ENCODE results near the gene PDCD6IP. TPM values are rescaled to one million over a fixed set of nuclear protein-coding genes. Genes with fewer than 3 reads are reported as not detected.

PDCD6IP gene
- total RNA-seq, 4 donors from 2014 or later: 177 to 319 (median 203) TPM

DNA sequence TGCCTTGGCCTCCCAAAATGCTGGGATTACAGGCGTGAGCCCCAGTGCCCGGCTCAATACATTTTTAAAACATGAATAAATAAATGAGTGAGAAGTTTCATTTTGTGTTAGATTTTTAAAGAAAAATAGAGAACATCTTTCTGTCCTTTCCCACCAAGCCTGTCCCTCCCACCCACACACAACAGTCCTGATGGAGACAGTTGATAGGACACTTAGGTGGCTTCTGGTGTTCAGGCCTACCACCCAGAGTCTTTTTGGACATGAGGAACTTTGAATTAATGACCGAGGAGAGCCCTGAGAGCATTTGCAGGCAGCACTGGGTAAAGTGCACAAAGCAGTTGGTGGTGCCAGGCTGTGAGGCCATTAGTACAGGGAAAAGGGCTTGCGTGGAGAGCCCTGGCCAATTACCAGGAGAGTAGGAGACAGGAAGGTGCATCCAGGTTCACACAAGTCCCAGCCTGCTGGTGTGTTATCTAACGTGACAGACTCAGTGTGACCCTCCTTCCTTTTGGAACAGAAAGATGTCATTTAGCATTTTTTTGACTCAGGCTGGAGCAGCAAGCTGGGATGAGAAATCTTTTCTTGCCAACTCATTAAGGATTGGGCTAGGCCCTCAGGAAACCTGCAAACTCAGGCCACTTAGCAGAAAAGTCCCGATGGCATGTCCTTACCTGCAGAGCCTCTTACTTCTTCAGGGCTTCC, 103.6 kb downstream of the PDCD6IP start:
- TF ChIP-seq, protein P1, sequence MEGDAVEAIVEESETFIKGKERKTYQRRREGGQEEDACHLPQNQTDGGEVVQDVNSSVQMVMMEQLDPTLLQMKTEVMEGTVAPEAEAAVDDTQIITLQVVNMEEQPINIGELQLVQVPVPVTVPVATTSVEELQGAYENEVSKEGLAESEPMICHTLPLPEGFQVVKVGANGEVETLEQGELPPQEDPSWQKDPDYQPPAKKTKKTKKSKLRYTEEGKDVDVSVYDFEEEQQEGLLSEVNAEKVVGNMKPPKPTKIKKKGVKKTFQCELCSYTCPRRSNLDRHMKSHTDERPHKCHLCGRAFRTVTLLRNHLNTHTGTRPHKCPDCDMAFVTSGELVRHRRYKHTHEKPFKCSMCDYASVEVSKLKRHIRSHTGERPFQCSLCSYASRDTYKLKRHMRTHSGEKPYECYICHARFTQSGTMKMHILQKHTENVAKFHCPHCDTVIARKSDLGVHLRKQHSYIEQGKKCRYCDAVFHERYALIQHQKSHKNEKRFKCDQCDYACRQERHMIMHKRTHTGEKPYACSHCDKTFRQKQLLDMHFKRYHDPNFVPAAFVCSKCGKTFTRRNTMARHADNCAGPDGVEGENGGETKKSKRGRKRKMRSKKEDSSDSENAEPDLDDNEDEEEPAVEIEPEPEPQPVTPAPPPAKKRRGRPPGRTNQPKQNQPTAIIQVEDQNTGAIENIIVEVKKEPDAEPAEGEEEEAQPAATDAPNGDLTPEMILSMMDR (IDR thresholded peaks at IDR 0.05; ENCODE audit: low read depth): no peak

DNA sequence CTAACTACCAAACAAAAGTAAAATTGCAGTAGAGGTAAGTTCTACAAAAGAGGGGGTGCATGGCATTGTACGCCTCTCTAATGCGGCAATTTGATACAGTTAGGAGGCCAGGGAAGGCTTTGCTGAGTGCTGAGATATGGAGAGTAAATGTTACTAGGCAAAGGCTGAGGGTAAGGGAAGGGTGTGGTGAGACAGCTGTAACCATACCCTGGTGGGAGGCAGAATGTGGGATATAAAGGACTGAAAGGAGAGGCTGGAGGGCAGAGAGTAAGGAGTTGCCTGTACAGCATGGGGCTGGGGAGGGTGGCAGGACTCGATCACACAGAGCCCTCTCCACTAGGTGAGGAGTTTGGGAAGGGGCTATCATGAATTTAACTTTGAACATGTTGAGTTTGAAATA, 106.3 kb downstream of the PDCD6IP start:
- TF ChIP-seq, protein P1 (IDR thresholded peaks at IDR 0.05; ENCODE audit: low read depth): no peak

DNA sequence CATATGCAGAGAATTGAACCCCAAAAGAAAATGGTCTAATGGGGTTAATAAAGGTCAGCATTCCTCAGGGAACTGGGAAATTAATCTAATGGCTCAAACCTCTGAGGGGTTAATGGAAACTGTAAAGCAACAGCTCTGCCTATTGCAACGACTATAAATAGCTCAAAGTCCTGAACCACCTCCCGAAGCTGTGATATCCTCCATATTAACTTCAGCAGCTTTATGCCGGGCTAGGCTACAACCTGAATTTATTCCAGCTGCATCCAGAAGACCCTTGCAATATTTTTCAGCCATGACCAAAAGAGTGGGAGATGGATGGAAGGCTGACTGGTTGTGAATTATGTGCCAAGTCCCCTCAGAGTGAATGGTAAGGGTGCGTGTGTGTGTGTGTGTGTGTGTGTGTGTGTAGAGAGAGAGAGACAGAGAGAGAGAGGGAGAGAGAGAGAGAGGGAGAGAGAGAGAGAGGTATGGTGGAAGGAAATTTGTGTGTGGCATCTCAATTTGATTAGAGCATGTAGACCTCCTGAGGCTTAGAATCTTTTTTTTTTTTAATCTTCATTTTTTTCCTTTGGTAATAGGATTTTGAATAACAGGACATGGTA, 109.9 kb downstream of the PDCD6IP start:
- TF ChIP-seq, protein P1 (IDR thresholded peaks at IDR 0.05; ENCODE audit: low read depth): no peak

DNA sequence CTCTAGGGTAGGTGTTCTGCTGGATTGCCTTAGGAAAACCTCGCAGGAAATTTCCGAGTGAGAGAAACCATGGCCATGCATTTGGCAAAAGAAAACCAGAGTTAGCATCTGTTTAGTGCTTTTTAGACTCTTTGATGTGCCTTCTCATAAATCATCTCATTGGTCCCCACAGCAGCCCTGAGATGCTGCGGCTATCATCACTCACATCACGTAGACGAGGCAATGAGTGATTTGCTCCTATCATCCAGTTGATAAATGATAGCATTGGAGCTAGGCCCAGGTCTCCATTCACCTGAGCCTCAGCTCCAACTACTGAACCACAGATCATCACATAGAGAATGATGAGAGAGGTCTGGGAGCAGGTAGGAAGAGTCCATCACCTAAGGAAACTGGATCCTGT, 111.1 kb downstream of the PDCD6IP start:
- TF ChIP-seq, protein P1 (IDR thresholded peaks at IDR 0.05; ENCODE audit: low read depth): no peak

DNA sequence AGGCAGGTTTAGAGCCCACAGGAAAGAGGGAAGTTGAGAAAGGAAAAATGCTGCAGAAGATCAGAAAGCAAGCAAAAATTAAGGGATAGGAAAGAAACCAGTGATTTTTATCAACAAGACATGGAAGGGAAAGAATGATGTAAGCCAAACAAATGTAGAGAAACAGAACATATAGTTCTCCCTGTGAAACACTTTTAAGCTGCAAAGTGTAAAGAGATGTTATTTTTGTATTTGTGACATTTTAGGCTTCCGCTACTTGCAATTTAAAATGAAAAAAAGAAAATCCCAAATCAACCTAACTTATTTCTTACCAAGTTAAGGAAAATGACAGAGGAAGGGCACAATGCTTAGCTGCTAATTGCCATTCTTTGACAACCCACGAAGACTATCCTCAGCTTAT, 111.6 kb downstream of the PDCD6IP start:
- TF ChIP-seq, protein P1 (IDR thresholded peaks at IDR 0.05; ENCODE audit: low read depth): no peak

DNA sequence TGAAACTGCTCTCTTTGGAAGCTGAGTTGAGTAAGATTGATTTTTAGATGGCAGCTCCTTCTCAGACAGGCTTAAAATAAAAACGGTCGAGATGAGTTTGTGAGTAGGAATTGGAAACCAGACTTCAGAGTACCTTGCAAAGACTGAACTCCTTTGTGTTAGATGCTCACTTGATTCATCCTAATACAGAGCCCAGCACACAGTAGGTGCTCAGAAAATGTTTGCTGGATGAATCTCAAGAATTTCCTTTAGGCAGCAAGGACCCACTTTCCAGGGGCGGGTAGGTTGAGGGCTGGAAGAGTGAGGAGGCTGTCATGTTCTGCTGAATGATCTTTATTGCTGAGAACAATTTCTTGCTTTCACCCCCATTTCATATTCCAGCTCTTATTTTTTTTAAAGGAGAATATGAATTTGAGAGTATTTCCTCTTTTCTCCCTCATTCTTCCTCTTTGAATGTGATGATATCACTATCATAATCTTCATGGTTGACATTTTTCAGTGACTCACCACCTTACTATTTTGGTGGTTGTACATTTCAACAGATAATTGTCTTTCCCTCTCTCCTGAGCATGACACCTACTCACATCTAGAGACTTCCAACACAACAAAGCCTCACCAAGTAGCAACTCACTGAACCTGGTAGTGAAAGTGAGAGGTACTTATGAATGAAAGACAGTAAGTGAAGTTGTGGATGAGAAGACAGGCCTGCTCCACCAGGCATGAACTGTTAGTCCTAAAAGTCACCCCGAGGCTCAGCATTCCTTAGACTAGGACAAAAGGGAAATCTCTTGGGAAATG, 113.3 kb downstream of the PDCD6IP start:
- TF ChIP-seq, protein P1 (IDR thresholded peaks at IDR 0.05; ENCODE audit: low read depth): no peak

DNA sequence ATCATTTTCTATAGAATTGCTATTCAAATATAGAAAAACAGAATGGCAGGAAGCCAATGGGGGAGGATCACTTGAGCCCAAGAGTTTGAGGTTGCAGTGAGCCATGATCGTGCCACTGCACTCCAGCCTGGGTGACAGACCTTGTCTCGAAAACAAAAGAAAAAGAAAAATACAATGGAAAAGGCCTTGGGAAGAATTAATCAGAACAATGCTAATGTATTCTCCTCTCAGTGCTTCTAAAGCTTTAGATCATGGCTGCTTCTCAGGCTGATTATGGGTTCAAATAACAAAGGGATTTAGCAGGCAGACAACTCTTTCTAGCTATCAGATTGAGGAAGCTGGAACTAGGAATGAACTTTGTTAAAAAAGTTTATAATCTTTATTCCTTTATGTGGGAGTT, 115.8 kb downstream of the PDCD6IP start:
- TF ChIP-seq, protein P1 (IDR thresholded peaks at IDR 0.05; ENCODE audit: low read depth): no peak
